Brain microvascular endothelial cell (primary cell): ENCODE measurements around the gene DHRS3.
A peak's percentile ranks its signal among the peaks of the same experiment; 100 is the strongest.

ENCODE experiments used
- DNase-seq: peaks from one replicate; pipeline ENCODE4 v3.0.0-alpha.2; 2020
- H3K27ac ChIP-seq: fragments of 250-450 bp; sonication (Bioruptor Pico); 2 replicates; pipeline ENCODE4 v1.5.1; 2020; ENCODE audit warnings: mild to moderate bottlenecking, moderate library complexity
- H3K27me3 ChIP-seq: fragments of 250-450 bp; sonication (Bioruptor Pico); replicated peaks from 2 replicates; pipeline ENCODE4 v1.5.1; 2020; ENCODE audit warnings: mild to moderate bottlenecking
- H3K36me3 ChIP-seq: fragments of 250-450 bp; sonication (Bioruptor Pico); replicated peaks from 2 replicates; pipeline ENCODE4 v1.5.1; 2020; ENCODE audit warnings: mild to moderate bottlenecking
- H3K4me3 ChIP-seq: 2 replicates; pipeline ENCODE4 v1.5.1; 2011; ENCODE audit warnings: low read depth, mild to moderate bottlenecking, control low read depth, low read length, moderate library complexity
- CTCF ChIP-seq: IDR thresholded peaks from 2 replicates; pipeline ENCODE4 v1.5.1; 2011; ENCODE audit warnings: low read depth, mild to moderate bottlenecking, moderate library complexity, low read length, control low read depth, inconsistent platforms; ENCODE audit errors: missing control alignments
- in situ Hi-C: cut with HindIII; loops from 2 replicates; pipeline ENCODE4 v1.10.0; 2017; ENCODE audit warnings: low sequenced_read_pairs, low pct_ligation_motif_present

Gene DHRS3

GRCh38 chr1:12583484-12583883 is 34.5 kb downstream of the DHRS3 start:
- DNase-seq, result no peak
- no peak for TF ChIP-seq CTCF
- Histone ChIP-seq H3K4me3 (no peak overlapping the region), H3K27me3 (no peaks in the 10 kb centered on the region), H3K27ac (no peak overlapping the region), H3K36me3 (peaks cover 87% of the 10 kb centered on the region)
- in situ Hi-C loops, result no loop called here

DNA sequence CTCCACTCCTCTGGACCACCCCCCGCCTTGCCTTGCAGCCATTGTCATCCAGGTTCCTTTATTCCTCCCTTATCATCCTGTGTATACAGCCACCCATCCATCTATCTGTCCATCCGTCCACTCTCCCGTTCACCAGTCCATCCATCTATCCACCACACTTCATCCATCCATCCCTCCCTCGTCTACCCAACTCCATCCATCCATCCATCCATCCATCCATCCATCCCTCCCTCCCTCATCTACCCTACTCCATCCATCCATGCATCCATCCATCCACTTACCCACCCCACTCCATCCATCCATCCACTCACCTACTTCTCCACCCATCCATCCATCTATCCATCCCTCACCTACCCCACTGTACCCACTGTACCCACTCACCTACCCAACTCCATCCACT is 35.4 kb downstream of the DHRS3 start:
- Histone ChIP-seq H3K4me3 (no peak overlapping the region), H3K27ac (no peak overlapping the region), H3K36me3 (peaks cover 87% of the 10 kb centered on the region), H3K27me3 (no peaks in the 10 kb centered on the region)
- no peak for TF ChIP-seq CTCF
- no peak for DNase-seq
- in situ Hi-C loops, result no loop called here

GRCh38 chr1:12581179-12581578 is 36.8 kb downstream of the DHRS3 start:
- H3K27ac ChIP-seq, result peak overlapping the region; percentile 22
- no peak overlapping the region for H3K4me3 ChIP-seq
- peaks cover 89% of the 10 kb centered on the region for H3K36me3 ChIP-seq
- no peaks in the 10 kb centered on the region for H3K27me3 ChIP-seq
- in situ Hi-C loops, result no loop called here
- TF ChIP-seq CTCF, result no peak
- no peak for DNase-seq

DNA sequence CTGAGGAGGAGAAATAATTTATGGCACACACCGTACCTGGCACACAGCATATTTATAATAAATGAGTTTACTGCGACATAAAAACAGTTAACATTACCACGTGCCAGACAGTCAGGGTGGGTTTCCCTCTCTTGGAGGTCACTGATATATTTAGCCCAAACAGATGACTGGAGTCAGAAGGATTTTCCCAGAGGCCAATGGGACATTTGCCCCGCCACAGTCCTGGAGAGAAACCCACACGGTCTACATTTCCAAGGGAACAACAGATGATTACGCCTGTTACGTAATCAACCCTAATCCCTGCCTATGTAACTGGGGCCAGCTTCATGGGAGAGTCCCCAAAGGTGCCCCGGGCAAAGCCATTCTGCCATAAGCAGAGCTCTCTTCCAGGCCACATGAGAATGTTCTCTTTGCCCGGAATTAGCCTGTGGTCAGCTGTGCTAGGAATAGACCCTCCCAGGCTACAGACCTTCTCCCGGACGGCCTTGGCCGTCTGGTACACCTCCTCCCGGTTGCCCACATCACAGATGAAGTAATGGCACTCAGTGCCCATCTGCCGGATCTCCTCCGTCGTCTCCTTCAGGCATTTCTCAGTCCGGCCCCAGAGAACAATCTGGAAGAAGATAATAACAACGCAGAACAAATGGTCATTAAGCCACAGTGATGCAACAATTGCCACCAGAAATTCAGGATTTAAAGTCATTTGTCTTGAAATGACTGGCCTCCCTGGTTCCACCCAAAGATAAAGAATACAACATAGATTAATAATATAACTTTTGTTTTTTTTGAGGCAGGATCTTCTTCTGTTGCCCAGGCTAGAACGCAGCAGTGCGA is 37.7 kb downstream of the DHRS3 start:
- Histone ChIP-seq H3K36me3 (peaks cover 89% of the 10 kb centered on the region), H3K27ac (peak overlapping the region; percentile 38), H3K4me3 (no peak overlapping the region), H3K27me3 (no peaks in the 10 kb centered on the region)
- in situ Hi-C loops, result no loop called here
- DNase-seq, result no peak
- no peak for TF ChIP-seq CTCF

DNA sequence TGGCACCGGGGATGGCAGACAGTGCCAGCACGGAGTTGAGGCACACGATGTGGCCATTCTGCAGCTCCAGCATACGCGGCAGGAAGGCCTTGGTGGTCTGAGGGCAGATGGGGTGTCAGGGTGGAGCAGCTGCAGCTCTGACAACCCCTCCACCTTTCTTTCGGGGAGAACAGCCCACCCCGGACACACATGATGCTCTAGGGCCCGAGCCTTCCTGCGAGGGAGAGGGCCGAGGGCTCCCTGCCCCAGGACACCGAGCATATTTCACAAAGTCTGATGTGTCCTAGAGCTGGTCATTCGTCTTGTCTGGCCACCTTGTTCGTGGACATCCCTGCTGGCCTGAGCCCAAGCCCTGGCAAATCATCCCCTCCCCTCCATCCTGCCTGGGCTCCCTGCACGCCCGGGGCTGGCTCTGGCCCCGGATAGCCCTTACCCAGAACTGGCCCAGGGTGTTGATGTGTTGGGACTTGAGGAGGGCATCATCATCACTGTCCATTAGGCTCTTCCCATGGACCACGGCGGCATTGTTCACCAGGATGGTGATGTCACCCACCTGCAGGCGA is 39.1 kb downstream of the DHRS3 start:
- no peak for DNase-seq
- Histone ChIP-seq H3K36me3 (peaks cover 90% of the 10 kb centered on the region), H3K27ac (no peak overlapping the region), H3K4me3 (no peak overlapping the region), H3K27me3 (no peaks in the 10 kb centered on the region)
- TF ChIP-seq CTCF, result no peak
- in situ Hi-C loops, result no loop called here
